Measurements from ENCODE around the gene TMEM121. TPM values are rescaled to one million over a fixed set of nuclear protein-coding genes. Genes with fewer than 3 reads are reported as not detected.

The TMEM121 gene
- total RNA-seq, 3 donors from 2014 or later (not counting 1 experiment from before 2014, with no cell fraction given), result 0.54 to 0.80 TPM; not detected in 1

- peaks cover 42% of the 10 kb centered on the region for H3K4me1 ChIP-seq (ENCODE audit: control insufficient read depth, insufficient read depth, low read length)
- H3K27me3 ChIP-seq (ENCODE audit: control insufficient read depth, insufficient read depth, low read length), result no peaks in the 10 kb centered on the region
- Mint-ChIP-seq H3K4me1 (peaks cover 18 to 43% of the 10 kb centered on the region in 2 donors), H3K9me3 (no peaks in the 10 kb centered on the region), H3K27ac (peak overlapping the region; percentile 94 to 100), H3K27me3 (ENCODE audit: low read depth in 2 of 2) (no peaks in the 10 kb centered on the region), H3K4me3 (peak overlapping the region; percentile 90), H3K36me3 (no peaks in the 10 kb centered on the region)
- 1% methylated on average over 53 of the region's 53 CpGs for WGBS (ENCODE audit: insufficient coverage)
- TF ChIP-seq CTCF (IDR thresholded peaks at IDR 0.05), result no peak
- H3K27ac ChIP-seq (ENCODE audit: low read length), result peak overlapping the region; percentile 92
- ATAC-seq (peak; percentile 35 to 56 (median 42)), DNase-seq (peak; percentile 88 to 91)
- H3K36me3 ChIP-seq (ENCODE audit: control insufficient read depth, insufficient read depth, low read length), result peaks cover 9% of the 10 kb centered on the region
- peak overlapping the region; percentile 50 for H3K4me3 ChIP-seq (ENCODE audit: low read length)
- intact Hi-C loops (cut with micrococcal nuclease), result loop anchor here (1.0 to 5.0 kb wide), 4 partner anchors 36 to 470 kb away; partner anchors contain the start of genes BRF1, CDCA4, TEX22 and TMEM121
- no peaks in the 10 kb centered on the region for H3K9me3 ChIP-seq (ENCODE audit: control insufficient read depth, insufficient read depth, low read length)
Observed at GRCh38 chr14:105491366-105491973, 34.9 kb upstream of the TMEM121 start.

- DNase-seq (no peak), ATAC-seq (no peak)
- Mint-ChIP-seq H3K27me3 (ENCODE audit: low read depth in 2 of 2) (no peaks in the 10 kb centered on the region), H3K27ac (peak overlapping the region; percentile 94 to 100), H3K4me1 (peaks cover 18 to 39% of the 10 kb centered on the region in 2 donors), H3K36me3 (no peaks in the 10 kb centered on the region), H3K9me3 (no peaks in the 10 kb centered on the region), H3K4me3 (peak overlapping the region; percentile 90)
- no peak overlapping the region for H3K4me3 ChIP-seq (ENCODE audit: low read length)
- no peaks in the 10 kb centered on the region for H3K27me3 ChIP-seq (ENCODE audit: control insufficient read depth, insufficient read depth, low read length)
- peaks cover 37% of the 10 kb centered on the region for H3K4me1 ChIP-seq (ENCODE audit: control insufficient read depth, insufficient read depth, low read length)
- H3K36me3 ChIP-seq (ENCODE audit: control insufficient read depth, insufficient read depth, low read length), result peaks cover 9% of the 10 kb centered on the region
- H3K27ac ChIP-seq (ENCODE audit: low read length), result peak overlapping the region; percentile 92
- WGBS (ENCODE audit: insufficient coverage), result 95% methylated on average over 24 of the region's 24 CpGs
- H3K9me3 ChIP-seq (ENCODE audit: control insufficient read depth, insufficient read depth, low read length), result no peaks in the 10 kb centered on the region
- no peak for TF ChIP-seq CTCF (IDR thresholded peaks at IDR 0.05)
- intact Hi-C loops (cut with micrococcal nuclease), result loop anchor here (5.0 kb wide), 2 partner anchors 35 to 95 kb away; partner anchors contain the start of genes TEX22 and TMEM121
Observed at GRCh38 chr14:105492031-105492970, 34.1 kb upstream of the TMEM121 start.

DNA sequence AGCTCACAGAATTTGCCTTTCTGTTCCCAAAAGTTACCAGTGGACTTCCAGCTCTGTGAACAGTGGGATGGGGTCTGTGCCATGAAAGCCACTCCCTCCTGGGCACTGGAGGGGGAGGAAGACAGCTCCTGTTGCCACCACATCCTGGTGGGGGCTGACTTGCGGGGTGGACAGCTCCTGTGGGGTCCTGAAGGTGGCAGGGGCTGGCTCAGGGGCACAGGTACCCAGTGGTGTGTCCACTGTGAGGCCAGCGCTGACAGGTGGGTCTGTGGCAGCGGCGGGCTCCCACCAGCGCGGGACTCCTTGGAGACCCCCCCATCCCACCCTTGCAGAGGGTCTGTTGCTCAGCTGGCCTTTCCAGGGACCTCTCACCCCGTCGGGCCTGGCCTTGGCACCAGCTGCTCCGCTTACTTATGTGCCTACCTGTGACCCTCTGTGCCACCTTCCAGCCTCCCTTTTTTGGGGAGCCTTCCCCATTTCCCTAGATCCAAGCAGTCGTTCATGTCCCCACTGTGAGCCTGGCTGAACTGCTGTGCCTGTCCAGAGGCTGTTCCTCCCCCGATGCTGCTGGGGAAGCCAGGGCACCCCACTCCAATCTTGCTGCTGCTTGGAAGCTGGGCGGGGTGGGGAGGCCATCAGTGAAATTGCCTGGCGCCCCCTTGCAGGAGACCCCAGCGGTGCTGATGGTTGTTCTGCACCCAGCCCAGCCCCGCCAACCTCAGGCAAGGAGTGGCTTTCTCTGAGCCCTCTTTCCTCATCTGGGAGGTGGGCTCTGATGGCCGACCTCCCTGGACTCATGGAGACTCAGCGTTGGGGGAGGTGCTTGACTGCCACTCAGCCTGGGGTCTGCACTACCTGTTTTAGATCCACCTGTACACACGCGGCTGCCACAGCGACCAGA, 33.2 kb upstream of the TMEM121 start:
- peaks cover 9% of the 10 kb centered on the region for H3K36me3 ChIP-seq (ENCODE audit: control insufficient read depth, insufficient read depth, low read length)
- peaks cover 13 to 29% of the 10 kb centered on the region in 2 donors for H3K4me1 Mint-ChIP-seq
- H3K27me3 Mint-ChIP-seq (ENCODE audit: low read depth in 2 of 2), result no peaks in the 10 kb centered on the region
- H3K36me3 Mint-ChIP-seq, result no peaks in the 10 kb centered on the region
- no peak overlapping the region for H3K4me3 ChIP-seq (ENCODE audit: low read length)
- no peak overlapping the region for H3K27ac ChIP-seq (ENCODE audit: low read length)
- no peak for DNase-seq
- WGBS (ENCODE audit: insufficient coverage), result 93% methylated on average over 20 of the region's 20 CpGs
- TF ChIP-seq CTCF (IDR thresholded peaks at IDR 0.05), result no peak
- intact Hi-C loops (cut with micrococcal nuclease), result loop anchor here (5.0 kb wide), 2 partner anchors 34 to 96 kb away; partner anchors contain the start of genes TEX22 and TMEM121
- no peaks in the 10 kb centered on the region for H3K27me3 ChIP-seq (ENCODE audit: control insufficient read depth, insufficient read depth, low read length)
- no peak for ATAC-seq
- peak overlapping the region in 1 of 2 donors; percentile 41 for H3K27ac Mint-ChIP-seq
- H3K9me3 Mint-ChIP-seq, result no peaks in the 10 kb centered on the region
- no peaks in the 10 kb centered on the region for H3K9me3 ChIP-seq (ENCODE audit: control insufficient read depth, insufficient read depth, low read length)
- H3K4me1 ChIP-seq (ENCODE audit: control insufficient read depth, insufficient read depth, low read length), result peaks cover 31% of the 10 kb centered on the region
- H3K4me3 Mint-ChIP-seq, result peak overlapping the region; percentile 61

Data from natural killer cell (primary cell).